HCT116 (cell line): Measurements from ENCODE around the gene SHC4. TPM values are rescaled to one million over a fixed set of nuclear protein-coding genes. Genes with fewer than 3 reads are reported as not detected.

Source experiments
- ATAC-seq: fragments of 200-7000 bp; cut with Tn5 transposase; 2 replicates; pipeline ENCODE4 v1.9.1; 2020; ENCODE audit warnings: mild to moderate bottlenecking, moderate library complexity
- BruUV-seq: library from RNA; stranded (reverse); fragments of 400-500 nt; replicated peaks from 2 replicates; lab custom pipeline; 2021; lab: Mats Ljungman, UMichigan
- CTCF ChIA-PET: fragments of 300-600 bp; sonication (Branson Sonifier 250); formaldehyde crosslinking; loops from one replicate; lab custom pipeline; 2021; ENCODE audit warnings: antibody characterized with exemption; lab: Charles Lee
- POLR2A ChIA-PET: fragments of 300-600, 350-600 bp; sonication (Branson Sonifier 250); formaldehyde crosslinking; loops from one replicate; lab custom pipeline; 2021; ENCODE audit warnings: antibody characterized with exemption; lab: Charles Lee
- RAD21 ChIA-PET, 2 experiments: fragments of 300-600 bp; sonication (Branson Sonifier 250); formaldehyde crosslinking; loops; one replicate each; lab custom pipeline; 2023; ENCODE audit warnings: low total read pairs in 2 of 2; ENCODE audit not compliant: uncharacterized antibody in 2 of 2, unreplicated experiment in 2 of 2, low non-redundant PET in 1 of 2; lab: Charles Lee
- DNase-seq: peaks from one replicate; pipeline ENCODE4 v3.0.0-alpha.2; 2010; ENCODE audit warnings: low read depth, low spot score
- H2AFZ ChIP-seq: fragments of 200-600 bp; shearing (Covaris generic), sonication (generic); 2 replicates; pipeline ENCODE4 v1.6.1; 2017; ENCODE audit warnings: low read depth, mixed run types, mixed read lengths, antibody characterized with exemption, low read length; ENCODE audit not compliant: poor library complexity, severe bottlenecking
- H3K27ac ChIP-seq: 2 replicates; pipeline ENCODE4 v1.5.1; 2012; ENCODE audit warnings: low read depth, low read length
- H3K27me3 ChIP-seq: fragments of 200-600 bp; sonication (generic); 2 replicates; pipeline ENCODE4 v1.6.1; 2016; ENCODE audit warnings: mixed run types, low read length, mixed read lengths; ENCODE audit not compliant: insufficient read depth
- H3K36me3 ChIP-seq, 2 experiments: fragments of 200-500 bp in 1 of 2; fragments of 200-600 bp in 1 of 2; sonication (Bioruptor generic) in 1 of 2; sonication (generic) in 1 of 2; 2 replicates each; pipeline versions ENCODE4 v1.5.1 to v1.6.1; 2014 to 2016; ENCODE audit warnings: low read length in 2 of 2, inconsistent platforms in 1 of 2, mixed read lengths in 1 of 2, mixed run types in 1 of 2; ENCODE audit not compliant: insufficient read depth in 2 of 2, control insufficient read depth in 1 of 2
- H3K4me1 ChIP-seq, 2 experiments: fragments of 200-600 bp in 1 of 2; sonication (generic) in 1 of 2; 2 replicates each; pipeline versions ENCODE4 v1.5.1 to v1.6.1; 2012 to 2017; ENCODE audit warnings: low read length in 2 of 2, inconsistent platforms in 1 of 2, mild to moderate bottlenecking in 1 of 2, mixed read lengths in 1 of 2, mixed run types in 1 of 2, moderate library complexity in 1 of 2; ENCODE audit not compliant: insufficient read depth in 2 of 2, control insufficient read depth in 1 of 2
- H3K4me2 ChIP-seq: fragments of 200-600 bp; sonication (generic); 2 replicates; pipeline ENCODE4 v1.6.1; 2017; ENCODE audit warnings: mixed run types, low read length, mixed read lengths
- H3K4me3 ChIP-seq, 2 experiments: fragments of 200-600 bp in 1 of 2; sonication (generic) in 1 of 2; replicated peaks in 1 of 2; 2 replicates each; pipeline ENCODE4 v1.5.1; 2011 to 2016; ENCODE audit warnings: low read length in 2 of 2, control low read depth in 1 of 2, low read depth in 1 of 2, mild to moderate bottlenecking in 1 of 2, mixed read lengths in 1 of 2, mixed run types in 1 of 2
- H3K79me2 ChIP-seq: fragments of 200-600 bp; sonication (generic); 2 replicates; pipeline ENCODE4 v1.6.1; 2017; ENCODE audit warnings: mild to moderate bottlenecking, mixed run types, low read length, moderate library complexity, mixed read lengths; ENCODE audit not compliant: insufficient read depth
- H3K9ac ChIP-seq: fragments of 200-600 bp; sonication (generic); 2 replicates; pipeline ENCODE4 v1.6.1; 2016; ENCODE audit warnings: low read length, mixed read lengths
- H3K9me2 ChIP-seq: fragments of 200-600 bp; sonication (generic), shearing (Covaris generic); 2 replicates; pipeline ENCODE4 v1.6.1; 2017; ENCODE audit warnings: mixed run types, mild to moderate bottlenecking, moderate library complexity; ENCODE audit not compliant: insufficient read depth
- H3K9me3 ChIP-seq, 2 experiments: fragments of 200-500 bp in 1 of 2; fragments of 200-600 bp in 1 of 2; sonication (Bioruptor generic) in 1 of 2; sonication (generic) in 1 of 2; 2 replicates each; pipeline ENCODE4 v1.6.1; 2014 to 2017; ENCODE audit warnings: low read length in 2 of 2, mixed read lengths in 2 of 2, inconsistent platforms in 1 of 2, low read depth in 1 of 2, mild to moderate bottlenecking in 1 of 2, mixed run types in 1 of 2, moderate library complexity in 1 of 2; ENCODE audit not compliant: control insufficient read depth in 1 of 2, insufficient read depth in 1 of 2
- H4K20me1 ChIP-seq: fragments of 200-600 bp; sonication (generic), shearing (Covaris generic); 2 replicates; pipeline ENCODE4 v1.6.1; 2017; ENCODE audit warnings: mixed run types, mild to moderate bottlenecking, moderate library complexity; ENCODE audit not compliant: insufficient read depth
- ATF3 ChIP-seq: IDR thresholded peaks from 2 replicates; pipeline ENCODE4 v1.6.1; 2012
- EGR1 ChIP-seq: IDR thresholded peaks from 2 replicates; pipeline ENCODE4 v1.6.1; 2012; ENCODE audit warnings: low read depth
- ELF1 ChIP-seq: IDR thresholded peaks from 2 replicates; pipeline ENCODE4 v1.6.1; 2012; ENCODE audit warnings: low read depth, borderline replicate concordance
- EZH2 ChIP-seq: fragments of 200-600 bp; sonication (generic); IDR thresholded peaks from 2 replicates; pipeline ENCODE4 v1.6.1; 2017; ENCODE audit warnings: antibody characterized with exemption, mixed run types
- EZH2phosphoT487 ChIP-seq: fragments of 200-600 bp; IDR thresholded peaks from 2 replicates; pipeline ENCODE4 v1.6.1; 2018; ENCODE audit warnings: antibody characterized with exemption, borderline replicate concordance
- FOSL1 ChIP-seq: IDR thresholded peaks from 2 replicates; pipeline ENCODE4 v1.6.1; 2012; ENCODE audit warnings: low read depth
- JUND ChIP-seq: IDR thresholded peaks from 2 replicates; pipeline ENCODE4 v1.6.1; 2012
- POLR2A ChIP-seq: IDR thresholded peaks from 2 replicates; pipeline ENCODE4 v1.7.0; 2011; ENCODE audit warnings: borderline replicate concordance; ENCODE audit not compliant: insufficient read depth, insufficient read length; ENCODE audit errors: extremely low read depth
- POLR2AphosphoS5 ChIP-seq: IDR thresholded peaks from 2 replicates; pipeline ENCODE4 v1.6.1; 2011; ENCODE audit warnings: mild to moderate bottlenecking, low read depth, low read length, moderate library complexity
- RAD21 ChIP-seq: IDR thresholded peaks from 2 replicates; pipeline ENCODE4 v1.6.1; 2012; ENCODE audit warnings: low read depth, mild to moderate bottlenecking
- SIN3A ChIP-seq: IDR thresholded peaks from 2 replicates; pipeline ENCODE4 v1.6.1; 2012; ENCODE audit warnings: low read depth
- SP1 ChIP-seq: IDR thresholded peaks from 2 replicates; pipeline ENCODE4 v1.6.1; 2012; ENCODE audit warnings: low read depth
- SRF ChIP-seq: IDR thresholded peaks from 2 replicates; pipeline ENCODE4 v1.6.1; 2012; ENCODE audit warnings: low read depth
- YY1 ChIP-seq: IDR thresholded peaks from 2 replicates; pipeline ENCODE4 v1.6.1; 2011; ENCODE audit warnings: low read length, low read depth, moderate library complexity, mild to moderate bottlenecking; ENCODE audit not compliant: insufficient replicate concordance; ENCODE audit errors: extremely low read depth
- ZBTB33 ChIP-seq: IDR thresholded peaks from 2 replicates; pipeline ENCODE4 v1.6.1; 2011; ENCODE audit warnings: mild to moderate bottlenecking, low read length, moderate library complexity; ENCODE audit not compliant: insufficient replicate concordance; ENCODE audit errors: extremely low read depth
- ZFX ChIP-seq: fragments of 450-650 bp; IDR thresholded peaks from 2 replicates; pipeline ENCODE4 v1.6.1; 2017
- ZNF274 ChIP-seq: fragments of 200-500 bp; sonication (Bioruptor generic); IDR thresholded peaks from 2 replicates; pipeline ENCODE4 v1.6.1; 2014; ENCODE audit warnings: mild to moderate bottlenecking, low read depth, low read length, inconsistent platforms
- intact Hi-C: fragments of 100-400 bp; cut with micrococcal nuclease; formaldehyde crosslinking; loops from 2 replicates; pipeline ENCODE4 v1.10.0; 2022
- total RNA-seq: library from RNA; stranded (reverse); gene quantifications from one replicate; pipeline ENCODE4 v1.2.1, GENCODE V29; 2021; ENCODE audit not compliant: unreplicated experiment
- TF ChIP-seq, protein P1 (sequence below): IDR thresholded peaks from 2 replicates; pipeline ENCODE4 v1.6.1; 2012
- TF ChIP-seq, protein P2 (sequence below), 3 experiments: fragments of 200-600 bp in 1 of 3; sonication (generic) in 1 of 3; IDR thresholded peaks in 2 of 3; conservative IDR thresholded peaks in 1 of 3; 2 replicates each; pipeline ENCODE4 v1.5.1; 2012 to 2017; ENCODE audit warnings: low read depth in 2 of 3, low read length in 2 of 3, antibody characterized with exemption in 1 of 3, borderline replicate concordance in 1 of 3, control low read depth in 1 of 3, mild to moderate bottlenecking in 1 of 3, mixed read lengths in 1 of 3, mixed run types in 1 of 3, moderate library complexity in 1 of 3; ENCODE audit not compliant: insufficient read depth in 1 of 3

Gene SHC4
- total RNA-seq, 1 experiment from 2014 or later = 0.44 TPM

GRCh38 chr15:48891232-48891765 lies 72.4 kb downstream of the SHC4 start:
- intact Hi-C loops = no loop called here
- no peaks in the 10 kb centered on the region for H3K27me3 ChIP-seq
- H3K4me2 ChIP-seq = no peak overlapping the region
- no peak for TF ChIP-seq RAD21
- TF ChIP-seq ELF1 = no peak
- no peak for TF ChIP-seq SIN3A
- TF ChIP-seq EGR1 = no peak
- no peak for TF ChIP-seq EZH2phosphoT487
- no peak for TF ChIP-seq POLR2AphosphoS5
- TF ChIP-seq, protein P1, sequence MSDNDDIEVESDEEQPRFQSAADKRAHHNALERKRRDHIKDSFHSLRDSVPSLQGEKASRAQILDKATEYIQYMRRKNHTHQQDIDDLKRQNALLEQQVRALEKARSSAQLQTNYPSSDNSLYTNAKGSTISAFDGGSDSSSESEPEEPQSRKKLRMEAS = no peak
- TF ChIP-seq ATF3 = no peak
- TF ChIP-seq, protein P2, sequence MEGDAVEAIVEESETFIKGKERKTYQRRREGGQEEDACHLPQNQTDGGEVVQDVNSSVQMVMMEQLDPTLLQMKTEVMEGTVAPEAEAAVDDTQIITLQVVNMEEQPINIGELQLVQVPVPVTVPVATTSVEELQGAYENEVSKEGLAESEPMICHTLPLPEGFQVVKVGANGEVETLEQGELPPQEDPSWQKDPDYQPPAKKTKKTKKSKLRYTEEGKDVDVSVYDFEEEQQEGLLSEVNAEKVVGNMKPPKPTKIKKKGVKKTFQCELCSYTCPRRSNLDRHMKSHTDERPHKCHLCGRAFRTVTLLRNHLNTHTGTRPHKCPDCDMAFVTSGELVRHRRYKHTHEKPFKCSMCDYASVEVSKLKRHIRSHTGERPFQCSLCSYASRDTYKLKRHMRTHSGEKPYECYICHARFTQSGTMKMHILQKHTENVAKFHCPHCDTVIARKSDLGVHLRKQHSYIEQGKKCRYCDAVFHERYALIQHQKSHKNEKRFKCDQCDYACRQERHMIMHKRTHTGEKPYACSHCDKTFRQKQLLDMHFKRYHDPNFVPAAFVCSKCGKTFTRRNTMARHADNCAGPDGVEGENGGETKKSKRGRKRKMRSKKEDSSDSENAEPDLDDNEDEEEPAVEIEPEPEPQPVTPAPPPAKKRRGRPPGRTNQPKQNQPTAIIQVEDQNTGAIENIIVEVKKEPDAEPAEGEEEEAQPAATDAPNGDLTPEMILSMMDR (IDR thresholded peaks at IDR 0.05 in 2 of 3, conservative IDR thresholded peaks at IDR 0.05 in 1 of 3; ENCODE audit: borderline replicate concordance in 1 of 3, insufficient read depth in 1 of 3, low read depth in 2 of 3, low read length in 2 of 3) = no peak
- no peak for TF ChIP-seq EZH2
- TF ChIP-seq ZNF274 = no peak
- TF ChIP-seq FOSL1 = no peak
- TF ChIP-seq YY1 = no peak
- no peak for TF ChIP-seq ZFX
- no peak for TF ChIP-seq JUND
- TF ChIP-seq ZBTB33 = no peak
- TF ChIP-seq SRF = no peak
- TF ChIP-seq POLR2A = no peak
- TF ChIP-seq SP1 = no peak
- no peaks in the 10 kb centered on the region for H3K79me2 ChIP-seq
- H2AFZ ChIP-seq = no peak overlapping the region
- H3K4me3 ChIP-seq = no peak overlapping the region
- no peaks in the 10 kb centered on the region for H3K9me3 ChIP-seq
- DNase-seq (no peak), ATAC-seq (no peak)
- H3K36me3 ChIP-seq = no peaks in the 10 kb centered on the region
- H4K20me1 ChIP-seq = no peaks in the 10 kb centered on the region
- no peak overlapping the region for H3K27ac ChIP-seq
- CTCF ChIA-PET = no interaction called here
- BruUV-seq = no TSS peak
- POLR2A ChIA-PET = interaction anchor here (0.6 kb wide), 1 partner anchor 432 kb away, joined by 3 read pairs; no protein-coding TSS in a partner anchor
- RAD21 ChIA-PET = interaction anchor here in 1 of 2 experiments (0.5 kb wide), 1 partner anchor 405 kb away, joined by 3 read pairs; no protein-coding TSS in a partner anchor
- no peaks in the 10 kb centered on the region for H3K9me2 ChIP-seq
- H3K9ac ChIP-seq = no peak overlapping the region
- H3K4me1 ChIP-seq = no peaks in the 10 kb centered on the region
